Panc1 (cell line): ENCODE results near the gene WNT5A. TPM values are rescaled to one million over a fixed set of nuclear protein-coding genes. Genes with fewer than 3 reads are reported as not detected.

Experiments
- ATAC-seq: fragments of 200-7000 bp; cut with Tn5 transposase; 2 replicates; pipeline ENCODE4 v1.9.1; 2020; ENCODE audit warnings: mild to moderate bottlenecking, moderate library complexity
- Bru-seq: library from RNA; stranded (reverse); fragments of 400-500 nt; gene quantifications from one replicate; lab custom pipeline; 2021; lab: Mats Ljungman, UMichigan
- BruChase-seq, 2 experiments: library from RNA; stranded (reverse); fragments of 400-500 nt; gene quantifications; one replicate each; lab custom pipeline; 2021; lab: Mats Ljungman, UMichigan
- BruUV-seq: library from RNA; stranded (reverse); fragments of 400-500 nt; replicated peaks from 2 replicates; lab custom pipeline; 2021; lab: Mats Ljungman, UMichigan
- CTCF ChIA-PET: fragments of 300-600 bp; sonication (Branson Sonifier 250); formaldehyde crosslinking; loops from one replicate; lab custom pipeline; 2022; ENCODE audit warnings: antibody characterized with exemption; lab: Charles Lee
- POLR2A ChIA-PET: fragments of 300-600 bp; sonication (Branson Sonifier 250); formaldehyde crosslinking; loops from one replicate; lab custom pipeline; 2022; ENCODE audit warnings: antibody characterized with exemption; lab: Charles Lee
- DNase-seq: peaks from one replicate; pipeline ENCODE4 v3.0.0-alpha.2; 2010; ENCODE audit warnings: low read depth, low spot score
- H3K27ac ChIP-seq: 2 replicates; pipeline ENCODE4 v1.5.1; 2011; ENCODE audit warnings: mild to moderate bottlenecking, low read length, inconsistent platforms
- H3K27me3 ChIP-seq: fragments of 200-500 bp; sonication (Bioruptor generic); 2 replicates; pipeline ENCODE4 v1.6.0; 2014; ENCODE audit warnings: low read length, inconsistent platforms; ENCODE audit not compliant: control insufficient read depth, insufficient read depth
- H3K36me3 ChIP-seq: fragments of 200-500 bp; sonication (Bioruptor generic); 2 replicates; pipeline ENCODE4 v1.5.1; 2014; ENCODE audit warnings: inconsistent platforms, mild to moderate bottlenecking, low read length, moderate library complexity; ENCODE audit not compliant: control insufficient read depth, insufficient read depth
- H3K4me1 ChIP-seq: 2 replicates; pipeline ENCODE4 v1.5.1; 2011; ENCODE audit warnings: inconsistent platforms, mild to moderate bottlenecking, low read length, moderate library complexity; ENCODE audit not compliant: control insufficient read depth, insufficient read depth
- H3K4me3 ChIP-seq, 2 experiments: 2 replicates each; pipeline ENCODE4 v1.5.1; 2011 to 2012; ENCODE audit warnings: low read depth in 2 of 2, low read length in 2 of 2, mild to moderate bottlenecking in 2 of 2, inconsistent platforms in 1 of 2, moderate library complexity in 1 of 2
- H3K9me3 ChIP-seq: fragments of 200-500 bp; sonication (Bioruptor generic); 2 replicates; pipeline ENCODE4 v1.5.1; 2014; ENCODE audit warnings: low read depth, mild to moderate bottlenecking, inconsistent platforms, low read length, moderate library complexity; ENCODE audit not compliant: control insufficient read depth, insufficient read depth
- CTCF ChIP-seq: fragments of 450-650 bp; IDR thresholded peaks from 2 replicates; pipeline ENCODE4 v1.5.1; 2017; ENCODE audit warnings: mild to moderate bottlenecking
- POLR2AphosphoS5 ChIP-seq: IDR thresholded peaks from 2 replicates; pipeline ENCODE4 v1.6.1; 2012; ENCODE audit warnings: mild to moderate bottlenecking, low read depth, low read length, moderate library complexity
- REST ChIP-seq, 2 experiments: IDR thresholded peaks; 2 replicates each; pipeline ENCODE4 v1.6.1; 2011 to 2012; ENCODE audit warnings: low read depth in 2 of 2, control low read depth in 1 of 2, low read length in 1 of 2, mild to moderate bottlenecking in 1 of 2, moderate library complexity in 1 of 2; ENCODE audit not compliant: insufficient read depth in 1 of 2
- SIN3A ChIP-seq: IDR thresholded peaks from 2 replicates; pipeline ENCODE4 v1.6.1; 2012; ENCODE audit warnings: low read depth, mild to moderate bottlenecking, low read length, moderate library complexity, borderline replicate concordance; ENCODE audit not compliant: insufficient read depth
- TCF7L2 ChIP-seq: IDR thresholded peaks from 2 replicates; pipeline ENCODE4 v1.6.1; 2011; ENCODE audit warnings: mild to moderate bottlenecking, low read depth, low read length, inconsistent platforms
- in situ Hi-C: cut with HindIII; loops from 2 replicates; pipeline ENCODE4 v1.10.0; 2016; ENCODE audit warnings: low sequenced_read_pairs, low pct_unique_long_range_greater_than_20kb
- intact Hi-C: fragments of 100-400 bp; cut with micrococcal nuclease; formaldehyde crosslinking; loops from one replicate; pipeline ENCODE4 v1.10.0; 2022; ENCODE audit not compliant: unreplicated experiment
- long read RNA-seq: library from polyadenylated mRNA; unstranded; transcript quantifications from one replicate; pipeline ENCODE4 v2.0.0, GENCODE V29; 2021; ENCODE audit not compliant: unreplicated experiment
- polyA plus RNA-seq: library from polyadenylated mRNA; unstranded; fragments of >200 nt; gene quantifications from one replicate; pipeline ENCODE4 v1.2.1, GENCODE V29; 2012; ENCODE audit warnings: missing spikeins; ENCODE audit not compliant: insufficient read length
- total RNA-seq: library from RNA; stranded (reverse); gene quantifications from one replicate; pipeline ENCODE4 v1.2.1, GENCODE V29; 2021; ENCODE audit not compliant: unreplicated experiment

WNT5A gene
- total RNA-seq, result 0.54 TPM
- 1.1 TPM for polyA plus RNA-seq
- Bru-seq, nascent RNA, result percentile 26 among the genes with signal in this experiment
- percentile 34 among the genes with signal in this experiment for BruChase-seq, experiment 1, labeled RNA remaining after a 2-hour chase
- percentile 39 among the genes with signal in this experiment for BruChase-seq, experiment 2, labeled RNA remaining after a 6-hour chase
- long read RNA-seq, partial matches to known transcripts, result 1 of 1 reads
- long read RNA-seq, other reads (novel, unspliced or antisense), result 0 of 1 reads

- Histone ChIP-seq H3K27me3 (peaks cover 5% of the 10 kb centered on the region; the same call in 1 of the 2 replicates), H3K9me3 (no peaks in the 10 kb centered on the region), H3K4me1 (peaks cover 6% of the 10 kb centered on the region; the same call in 1 of the 2 replicates), H3K27ac (no peak within 1 kb of the TSS), H3K36me3 (no peaks in the 10 kb centered on the region), H3K4me3 (peak within 1 kb of the TSS; percentile 57 to 77)
- ChIA-PET POLR2A (interaction anchor here (0.7 kb wide), 1 partner anchor 840 kb away, joined by 17 read pairs; no protein-coding TSS in a partner anchor), CTCF (no interaction called here)
- no TSS peak for BruUV-seq
- ATAC-seq (peak; percentile 54), DNase-seq (no peak)
- TF ChIP-seq POLR2AphosphoS5 (no peak), TCF7L2 (no peak)
- intact Hi-C loops (loop anchor here (5.0 to 10.0 kb wide), 4 partner anchors 260 to 765 kb away; no protein-coding TSS in a partner anchor), in situ Hi-C loops (no loop called here)
Observed at GRCh38 chr3:55486857-55487380, at the start of gene WNT5A. Gene WNT5A, minus strand, starts transcription at chr3:55487306. Its CDS starts 321 bp downstream, at chr3:55486985.

GRCh38 chr3:55534876-55535275 is 47.8 kb upstream of the WNT5A start:
- BruUV-seq, result no TSS peak
- intact Hi-C loops, result no loop called here
- no peaks in the 10 kb centered on the region for H3K9me3 ChIP-seq
- no peaks in the 10 kb centered on the region; the same call in 1 of the 2 replicates for H3K27me3 ChIP-seq
- ATAC-seq (no peak), DNase-seq (no peak)
- no peaks in the 10 kb centered on the region for H3K36me3 ChIP-seq
- TF ChIP-seq POLR2AphosphoS5 (no peak), REST (IDR thresholded peaks at IDR 0.05; ENCODE audit: insufficient read depth in 1 of 2, low read depth in 2 of 2, low read length in 1 of 2) (no peak), TCF7L2 (no peak), CTCF (no peak), SIN3A (no peak)
- in situ Hi-C loops, result no loop called here
- H3K4me3 ChIP-seq, result no peak overlapping the region
- ChIA-PET CTCF (no interaction called here), POLR2A (no interaction called here)
- no peaks in the 10 kb centered on the region for H3K4me1 ChIP-seq
- no peak overlapping the region for H3K27ac ChIP-seq

GRCh38 chr3:55532806-55533205 is 45.7 kb upstream of the WNT5A start:
- no TSS peak for BruUV-seq
- H3K4me3 ChIP-seq, result no peak overlapping the region
- H3K27ac ChIP-seq, result no peak overlapping the region
- CTCF ChIA-PET, result no interaction called here
- ATAC-seq (no peak), DNase-seq (no peak)
- no peaks in the 10 kb centered on the region for H3K27me3 ChIP-seq
- H3K9me3 ChIP-seq, result no peaks in the 10 kb centered on the region
- intact Hi-C loops, result no loop called here
- POLR2A ChIA-PET, result no interaction called here
- H3K4me1 ChIP-seq, result no peaks in the 10 kb centered on the region
- in situ Hi-C loops, result no loop called here
- no peak for TF ChIP-seq POLR2AphosphoS5
- no peak for TF ChIP-seq REST (IDR thresholded peaks at IDR 0.05; ENCODE audit: insufficient read depth in 1 of 2, low read depth in 2 of 2, low read length in 1 of 2)
- H3K36me3 ChIP-seq, result no peaks in the 10 kb centered on the region
